Right atrium auricular region (tissue), 2 donors: ENCODE results near the gene CFAP107. TPM values are rescaled to one million over a fixed set of nuclear protein-coding genes. Genes with fewer than 3 reads are reported as not detected.

Experiments used
- DNase-seq: peaks from one replicate; pipeline ENCODE4 v3.0.0-alpha.2; 2019; ENCODE audit warnings: low spot score
- H3K27ac ChIP-seq, 2 donors: fragments of 200-600 bp; sonication (generic); 1 replicate in 1 of 2; 2 replicates in 1 of 2; pipeline ENCODE4 v1.5.1; 2016 to 2019
- H3K27me3 ChIP-seq, 2 donors: fragments of 200-600 bp; sonication (generic); one replicate each; pipeline versions ENCODE4 v1.5.1 to v1.6.0; 2017 to 2019
- H3K36me3 ChIP-seq: fragments of 200-600 bp; sonication (generic); one replicate; pipeline ENCODE4 v1.5.1; 2016
- H3K4me1 ChIP-seq, 2 donors: fragments of 200-600 bp; sonication (generic); one replicate each; pipeline versions ENCODE4 v1.5.1 to v1.6.0; 2017 to 2019
- H3K4me3 ChIP-seq, 2 donors: fragments of 200-600 bp; sonication (generic); 1 replicate in 1 of 2; 2 replicates in 1 of 2; pipeline ENCODE4 v1.5.1; 2017 to 2019; ENCODE audit warnings: mild to moderate bottlenecking in 1 of 2, moderate library complexity in 1 of 2
- H3K9me3 ChIP-seq, 2 donors: fragments of 200-600 bp; sonication (generic); one replicate each; pipeline ENCODE4 v1.5.1; 2019
- total RNA-seq, 2 donors: library from RNA; depleted of rRNA; stranded (reverse); fragments of >200 nt; gene quantifications; one replicate each; pipeline ENCODE4 v1.1.0, GENCODE V29; 2016
- TF ChIP-seq, protein P1 (sequence below), 2 donors: fragments of 200-600 bp; sonication (generic); IDR thresholded peaks; one replicate each; pipeline ENCODE4 v1.5.1; 2019; ENCODE audit warnings: antibody characterized with exemption in 2 of 2

Gene CFAP107
- total RNA-seq, 2 donors from 2014 or later, result not detected

GRCh38 chr1:12798911-12799310, 52.9 kb downstream of the CFAP107 start:
- Histone ChIP-seq H3K27me3 (no peaks in the 10 kb centered on the region), H3K27ac (no peak overlapping the region), H3K36me3 (no peaks in the 10 kb centered on the region), H3K9me3 (no peaks in the 10 kb centered on the region), H3K4me3 (no peak overlapping the region), H3K4me1 (no peaks in the 10 kb centered on the region)
- DNase-seq, result no peak
- TF ChIP-seq, protein P1, sequence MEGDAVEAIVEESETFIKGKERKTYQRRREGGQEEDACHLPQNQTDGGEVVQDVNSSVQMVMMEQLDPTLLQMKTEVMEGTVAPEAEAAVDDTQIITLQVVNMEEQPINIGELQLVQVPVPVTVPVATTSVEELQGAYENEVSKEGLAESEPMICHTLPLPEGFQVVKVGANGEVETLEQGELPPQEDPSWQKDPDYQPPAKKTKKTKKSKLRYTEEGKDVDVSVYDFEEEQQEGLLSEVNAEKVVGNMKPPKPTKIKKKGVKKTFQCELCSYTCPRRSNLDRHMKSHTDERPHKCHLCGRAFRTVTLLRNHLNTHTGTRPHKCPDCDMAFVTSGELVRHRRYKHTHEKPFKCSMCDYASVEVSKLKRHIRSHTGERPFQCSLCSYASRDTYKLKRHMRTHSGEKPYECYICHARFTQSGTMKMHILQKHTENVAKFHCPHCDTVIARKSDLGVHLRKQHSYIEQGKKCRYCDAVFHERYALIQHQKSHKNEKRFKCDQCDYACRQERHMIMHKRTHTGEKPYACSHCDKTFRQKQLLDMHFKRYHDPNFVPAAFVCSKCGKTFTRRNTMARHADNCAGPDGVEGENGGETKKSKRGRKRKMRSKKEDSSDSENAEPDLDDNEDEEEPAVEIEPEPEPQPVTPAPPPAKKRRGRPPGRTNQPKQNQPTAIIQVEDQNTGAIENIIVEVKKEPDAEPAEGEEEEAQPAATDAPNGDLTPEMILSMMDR (IDR thresholded peaks at IDR 0.05), result no peak

DNA sequence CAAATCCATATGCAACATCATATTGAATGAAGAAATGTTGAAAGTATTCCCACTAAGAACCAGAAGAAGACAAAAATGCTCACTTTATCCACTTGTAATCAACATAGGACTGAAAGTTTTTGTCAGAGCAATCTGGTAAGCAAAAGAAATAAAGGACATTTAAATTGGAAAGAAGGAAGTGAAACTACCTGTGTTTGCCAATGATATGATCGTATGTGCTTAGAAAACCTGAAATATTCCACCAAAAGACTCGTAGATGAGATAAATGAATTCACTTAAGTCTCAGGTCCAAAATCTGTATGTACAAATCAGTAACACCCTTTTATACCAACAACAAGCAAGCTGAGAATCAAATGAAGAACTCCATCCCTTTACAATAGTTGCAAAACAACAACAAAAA, 53.7 kb downstream of the CFAP107 start:
- H3K27me3 ChIP-seq, result no peaks in the 10 kb centered on the region
- no peak overlapping the region for H3K4me3 ChIP-seq
- H3K9me3 ChIP-seq, result peaks cover 0 to 1% of the 10 kb centered on the region in 2 donors
- no peaks in the 10 kb centered on the region for H3K36me3 ChIP-seq
- TF ChIP-seq, protein P1 (IDR thresholded peaks at IDR 0.05), result no peak
- no peak for DNase-seq
- H3K4me1 ChIP-seq, result no peaks in the 10 kb centered on the region
- H3K27ac ChIP-seq, result no peak overlapping the region

DNA sequence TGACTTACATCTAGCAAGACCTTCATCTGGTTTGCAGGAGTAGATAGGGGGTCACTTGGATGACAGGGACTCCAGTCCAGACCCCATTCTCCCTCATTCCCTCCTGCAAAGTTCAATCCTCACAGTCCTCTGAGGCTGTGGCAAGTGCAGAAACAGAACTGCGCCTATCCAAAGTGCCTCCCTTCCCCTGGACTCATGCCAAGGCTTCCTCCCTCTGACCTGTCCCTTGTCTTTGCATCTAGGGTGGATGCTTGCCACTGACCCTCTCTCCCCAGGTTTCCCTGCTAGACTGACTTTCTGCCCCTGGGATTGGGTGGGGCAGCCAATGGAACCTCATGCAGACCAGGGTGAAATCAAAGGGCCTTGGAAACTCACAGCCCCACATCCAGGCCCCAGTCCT, 63.9 kb downstream of the CFAP107 start:
- no peak overlapping the region for H3K4me3 ChIP-seq
- no peaks in the 10 kb centered on the region for H3K4me1 ChIP-seq
- no peak overlapping the region for H3K27ac ChIP-seq
- H3K27me3 ChIP-seq, result no peaks in the 10 kb centered on the region
- TF ChIP-seq, protein P1 (IDR thresholded peaks at IDR 0.05), result no peak
- no peaks in the 10 kb centered on the region for H3K36me3 ChIP-seq
- H3K9me3 ChIP-seq, result peaks cover 0 to under 1% of the 10 kb centered on the region in 2 donors
- no peak for DNase-seq

DNA sequence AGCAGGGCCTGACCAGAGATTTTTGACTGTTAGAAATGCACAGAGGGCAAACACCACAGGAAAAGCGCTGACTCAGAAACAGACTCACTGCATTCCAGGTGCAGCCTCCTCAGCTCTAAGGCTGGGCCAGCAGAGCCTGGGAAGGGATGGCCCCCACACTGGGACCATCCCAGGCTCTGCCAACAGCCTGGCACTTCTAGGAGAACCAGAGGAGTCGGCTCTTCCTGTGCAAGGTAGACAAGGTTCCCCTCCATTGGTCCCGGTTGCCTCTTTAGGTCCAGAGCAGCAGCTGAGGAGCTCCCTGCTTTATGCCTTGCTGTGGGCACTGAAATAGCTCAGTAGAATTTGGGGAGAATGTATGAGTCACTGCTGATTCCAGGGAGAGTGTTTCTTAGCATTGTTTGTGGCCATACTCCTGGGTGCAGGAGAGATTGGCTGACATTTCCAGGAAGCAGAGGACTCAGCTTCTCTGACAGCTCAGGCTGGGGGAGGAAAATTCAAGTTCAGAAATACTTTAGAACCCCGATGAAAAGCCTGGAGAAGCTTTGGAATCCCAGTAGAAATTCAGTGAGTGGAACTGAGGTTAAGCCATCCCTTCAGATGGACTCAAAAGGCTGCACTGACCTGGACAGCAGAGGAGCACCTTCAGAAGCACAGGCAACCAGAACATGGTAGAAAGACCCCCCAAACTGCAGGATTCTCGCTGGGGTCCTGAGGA, 64.8 kb downstream of the CFAP107 start:
- Histone ChIP-seq H3K27me3 (no peaks in the 10 kb centered on the region), H3K27ac (no peak overlapping the region), H3K9me3 (no peaks in the 10 kb centered on the region), H3K4me3 (no peak overlapping the region), H3K4me1 (no peaks in the 10 kb centered on the region), H3K36me3 (no peaks in the 10 kb centered on the region)
- TF ChIP-seq, protein P1 (IDR thresholded peaks at IDR 0.05), result no peak
- no peak for DNase-seq

DNA sequence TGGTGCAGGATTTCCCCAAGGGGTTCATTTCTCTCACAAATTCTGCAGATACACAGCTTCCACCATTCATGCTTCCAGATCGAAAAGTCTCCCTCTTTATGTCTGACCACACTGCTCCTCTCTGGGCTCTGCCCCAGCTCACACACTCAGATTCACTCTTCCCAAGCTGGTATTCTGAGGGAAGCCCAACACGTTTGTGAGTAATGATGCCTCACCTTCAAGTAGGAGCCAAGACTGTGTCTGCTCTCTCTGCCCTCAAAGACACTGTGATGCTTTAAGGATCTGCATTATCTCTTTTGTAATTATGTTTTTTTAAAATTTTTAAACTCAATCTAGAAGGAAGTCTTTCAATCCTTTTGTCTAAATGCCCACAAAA, 65.4 kb downstream of the CFAP107 start:
- no peaks in the 10 kb centered on the region for H3K36me3 ChIP-seq
- no peaks in the 10 kb centered on the region for H3K4me1 ChIP-seq
- H3K27me3 ChIP-seq, result no peaks in the 10 kb centered on the region
- no peak for DNase-seq
- H3K4me3 ChIP-seq, result no peak overlapping the region
- no peak overlapping the region for H3K27ac ChIP-seq
- TF ChIP-seq, protein P1 (IDR thresholded peaks at IDR 0.05), result no peak
- no peaks in the 10 kb centered on the region for H3K9me3 ChIP-seq

Other genes with a start within 250 kb of the CFAP107 start
- 10 to 100 TPM; 50.4 to 78.9 TPM for gene DHRS3, start 128.0 kb upstream of the CFAP107 start, total RNA-seq
- gene AADACL4, start 102.1 kb upstream of the CFAP107 start, total RNA-seq, result not detected
- not detected for gene AADACL3, start 30.1 kb upstream of the CFAP107 start, total RNA-seq
- not detected for gene PRAMEF12, start 27.5 kb downstream of the CFAP107 start, total RNA-seq
- not detected for gene PRAMEF1, start 45.2 kb downstream of the CFAP107 start, total RNA-seq
- gene PRAMEF11, start 85.2 kb downstream of the CFAP107 start, total RNA-seq, result not detected
- not detected for gene HNRNPCL1, start 102.5 kb downstream of the CFAP107 start, total RNA-seq
- not detected for gene PRAMEF2, start 110.9 kb downstream of the CFAP107 start, total RNA-seq
- gene PRAMEF4, start 140.0 kb downstream of the CFAP107 start, total RNA-seq, result not detected
- gene PRAMEF10, start 152.1 kb downstream of the CFAP107 start, total RNA-seq, result not detected
- not detected for gene PRAMEF7, start 170.4 kb downstream of the CFAP107 start, total RNA-seq
- not detected for gene PRAMEF6, start 201.4 kb downstream of the CFAP107 start, total RNA-seq